ENCODE measurements around the gene SARM1. TPM values are rescaled to one million over a fixed set of nuclear protein-coding genes. Genes with fewer than 3 reads are reported as not detected.

The SARM1 gene
- total and polyA plus RNA-seq, 9 of the 15 experiments (the other 6 are each of a cell fraction or from before 2014, with no cell fraction given), result 0.04 to 0.55 (median 0.11) TPM; not detected in 2

DNA sequence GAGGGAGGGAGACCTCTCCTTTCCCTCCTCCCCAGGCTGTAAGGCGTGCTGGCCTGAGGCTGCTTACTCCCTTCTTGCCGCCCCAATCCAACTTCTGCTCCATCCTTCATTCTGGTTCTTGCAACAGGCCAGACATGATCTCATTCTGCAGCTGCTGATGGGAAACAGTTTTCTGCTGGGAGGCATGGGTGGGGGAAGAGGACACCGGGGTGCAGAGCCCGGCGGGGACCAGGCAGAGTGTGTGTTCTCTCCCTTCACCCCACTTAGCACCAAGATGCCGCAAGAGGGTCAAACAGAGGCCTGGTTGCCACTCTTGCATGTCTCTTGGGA is 1.4 kb downstream of the SARM1 start:
- Histone ChIP-seq H3K9ac (ENCODE audit: insufficient read depth in 1 of 2, low read depth in 2 of 2, low read length in 2 of 2) (no peak overlapping the region), H3K4me1 (replicated peaks in 1 of 2; ENCODE audit: control insufficient read depth in 2 of 2, insufficient read depth in 2 of 2, low read length in 2 of 2) (peaks cover 16 to 35% of the 10 kb centered on the region in 2 experiments), H2AFZ (ENCODE audit: low read depth, low read length) (no peak overlapping the region), H3K79me2 (ENCODE audit: control insufficient read depth, insufficient read depth, low read length) (no peaks in the 10 kb centered on the region), H3K4me3 (no peak overlapping the region), H3K27ac (ENCODE audit: extremely low read depth, low read depth, low read length) (no peak overlapping the region), H4K20me1 (replicated peaks; ENCODE audit: control insufficient read depth, insufficient read depth, low read length) (peaks cover 14% of the 10 kb centered on the region), H3K27me3 (ENCODE audit: control insufficient read depth in 2 of 2, insufficient read depth in 2 of 2, low read length in 2 of 2) (peaks cover 0 to 4% of the 10 kb centered on the region in 2 experiments; a peak in 1 of 5 replicates), H3K9me3 (replicated peaks; ENCODE audit: control insufficient read depth, insufficient read depth, low read depth, low read length) (no peaks in the 10 kb centered on the region), H3K36me3 (ENCODE audit: control insufficient read depth, insufficient read depth, low read length) (no peaks in the 10 kb centered on the region), H3K4me2 (ENCODE audit: insufficient read depth, low read length) (no peak overlapping the region), H3K9me1 (ENCODE audit: control insufficient read depth, insufficient read depth, low read length) (peaks cover 5% of the 10 kb centered on the region)
- intact Hi-C loops (cut with micrococcal nuclease) (no loop called here), in situ Hi-C loops (cut with MboI) (no loop called here)
- no peak for DNase-seq (ENCODE audit: extremely low read depth in 1 of 4, low spot score in 3 of 4)
- FAIRE-seq, result no peak
- no peak for ATAC-seq
- POLR2A ChIA-PET, result interaction anchor here (1.2 kb wide), 1 partner anchor 15 kb away, joined by 5 read pairs; the partner anchor contains the start of gene POLDIP2
- no peak for TF ChIP-seq SP2 (IDR thresholded peaks at IDR 0.05; ENCODE audit: extremely low read depth, low read depth, low read length, poor library complexity, severe bottlenecking)
- TF ChIP-seq MTA3 (IDR thresholded peaks at IDR 0.05; ENCODE audit: borderline replicate concordance), result no peak
- no peak for TF ChIP-seq HNRNPUL1 (IDR thresholded peaks at IDR 0.05; ENCODE audit: low read length)
- no peak for TF ChIP-seq POLR2A (conservative IDR thresholded peaks at IDR 0.05)
- TF ChIP-seq, protein P1, sequence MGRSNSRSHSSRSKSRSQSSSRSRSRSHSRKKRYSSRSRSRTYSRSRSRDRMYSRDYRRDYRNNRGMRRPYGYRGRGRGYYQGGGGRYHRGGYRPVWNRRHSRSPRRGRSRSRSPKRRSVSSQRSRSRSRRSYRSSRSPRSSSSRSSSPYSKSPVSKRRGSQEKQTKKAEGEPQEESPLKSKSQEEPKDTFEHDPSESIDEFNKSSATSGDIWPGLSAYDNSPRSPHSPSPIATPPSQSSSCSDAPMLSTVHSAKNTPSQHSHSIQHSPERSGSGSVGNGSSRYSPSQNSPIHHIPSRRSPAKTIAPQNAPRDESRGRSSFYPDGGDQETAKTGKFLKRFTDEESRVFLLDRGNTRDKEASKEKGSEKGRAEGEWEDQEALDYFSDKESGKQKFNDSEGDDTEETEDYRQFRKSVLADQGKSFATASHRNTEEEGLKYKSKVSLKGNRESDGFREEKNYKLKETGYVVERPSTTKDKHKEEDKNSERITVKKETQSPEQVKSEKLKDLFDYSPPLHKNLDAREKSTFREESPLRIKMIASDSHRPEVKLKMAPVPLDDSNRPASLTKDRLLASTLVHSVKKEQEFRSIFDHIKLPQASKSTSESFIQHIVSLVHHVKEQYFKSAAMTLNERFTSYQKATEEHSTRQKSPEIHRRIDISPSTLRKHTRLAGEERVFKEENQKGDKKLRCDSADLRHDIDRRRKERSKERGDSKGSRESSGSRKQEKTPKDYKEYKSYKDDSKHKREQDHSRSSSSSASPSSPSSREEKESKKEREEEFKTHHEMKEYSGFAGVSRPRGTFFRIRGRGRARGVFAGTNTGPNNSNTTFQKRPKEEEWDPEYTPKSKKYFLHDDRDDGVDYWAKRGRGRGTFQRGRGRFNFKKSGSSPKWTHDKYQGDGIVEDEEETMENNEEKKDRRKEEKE (IDR thresholded peaks at IDR 0.05; ENCODE audit: borderline replicate concordance in 1 of 2, control insufficient read depth in 1 of 2, low read depth in 2 of 2, low read length in 1 of 2), result no peak
- no peak for TF ChIP-seq CC2D1A (IDR thresholded peaks at IDR 0.05)
- TF ChIP-seq TAF9B (IDR thresholded peaks at IDR 0.05; ENCODE audit: partially characterized antibody), result no peak
- no peak for TF ChIP-seq SMARCB1 (IDR thresholded peaks at IDR 0.05; ENCODE audit: insufficient read length, low read depth)
- TF ChIP-seq HDAC8 (tag; IDR thresholded peaks at IDR 0.05), result no peak
- no peak for TF ChIP-seq TBP (optimal IDR thresholded peaks at IDR 0.05; ENCODE audit: low read depth, low read length)
- no peak for TF ChIP-seq MEIS2 (IDR thresholded peaks at IDR 0.05; ENCODE audit: partially characterized antibody)
- CTCF ChIA-PET (ENCODE audit: low intra/inter-chr PET ratio), result no interaction called here
- BruUV-seq (replicated peaks), result no TSS peak
- WGBS (ENCODE audit: insufficient coverage, low coverage, missing lambda C conversion rate), result 32% methylated on average over 2 of the region's 6 CpGs

Measured in K562 (cell line).